Osteoblast (primary cell): ENCODE data around the gene PPP6R1. TPM values are rescaled to one million over a fixed set of nuclear protein-coding genes. Genes with fewer than 3 reads are reported as not detected.

Experiments used
- DNase-seq: peaks from one replicate; pipeline ENCODE4 v3.0.0; 2011; ENCODE audit warnings: low spot score, mixed read lengths; ENCODE audit not compliant: insufficient read length; ENCODE audit errors: missing footprints
- H2AFZ ChIP-seq: 2 replicates; pipeline ENCODE4 v1.6.0; 2011; ENCODE audit warnings: mild to moderate bottlenecking, low read length
- H3K27ac ChIP-seq: 2 replicates; pipeline ENCODE4 v1.5.1; 2011; ENCODE audit warnings: mild to moderate bottlenecking, low read depth, low read length, moderate library complexity
- H3K27me3 ChIP-seq: 2 replicates; pipeline ENCODE4 v1.6.0; 2012; ENCODE audit warnings: mild to moderate bottlenecking, control low read depth, inconsistent platforms, low read length, moderate library complexity; ENCODE audit not compliant: insufficient read depth
- H3K36me3 ChIP-seq: 2 replicates; pipeline ENCODE4 v1.5.1; 2011; ENCODE audit warnings: mild to moderate bottlenecking, low read length, control low read depth, moderate library complexity; ENCODE audit not compliant: insufficient read depth
- H3K4me1 ChIP-seq: 2 replicates; pipeline ENCODE4 v1.5.1; 2011; ENCODE audit warnings: mild to moderate bottlenecking, low read length, control low read depth, moderate library complexity; ENCODE audit not compliant: insufficient read depth
- H3K4me2 ChIP-seq: 2 replicates; pipeline ENCODE4 v1.6.0; 2011; ENCODE audit warnings: mild to moderate bottlenecking, low read length; ENCODE audit not compliant: insufficient read depth
- H3K4me3 ChIP-seq: fragments of 200-600 bp; sonication (generic); 3 replicates; pipeline ENCODE4 v1.5.1; 2012; ENCODE audit warnings: mild to moderate bottlenecking, low read length, inconsistent platforms; ENCODE audit not compliant: insufficient read depth
- H3K79me2 ChIP-seq: 2 replicates; pipeline ENCODE4 v1.6.0; 2012; ENCODE audit warnings: mild to moderate bottlenecking, low read length, control low read depth, inconsistent platforms; ENCODE audit not compliant: insufficient read depth
- H3K9me3 ChIP-seq: 2 replicates; pipeline ENCODE4 v1.5.1; 2011; ENCODE audit warnings: low read depth, low read length, control low read depth
- H4K20me1 ChIP-seq: 2 replicates; pipeline ENCODE4 v1.6.0; 2012; ENCODE audit warnings: mild to moderate bottlenecking, low read length, control low read depth; ENCODE audit not compliant: insufficient read depth
- CTCF ChIP-seq: IDR thresholded peaks from 2 replicates; pipeline ENCODE4 v1.5.1; 2011; ENCODE audit warnings: mild to moderate bottlenecking, low read depth, low read length, moderate library complexity; ENCODE audit errors: extremely low read depth
- total RNA-seq: library from RNA; depleted of rRNA; stranded (reverse); fragments of >200 nt; gene quantifications from 2 replicates; pipeline ENCODE4 v1.2.3, GENCODE V29; 2012

Gene PPP6R1
- total RNA-seq, 1 donor = 32.6 TPM

- Histone ChIP-seq H4K20me1 (peaks cover 8% of the 10 kb centered on the region), H3K9me3 (no peaks in the 10 kb centered on the region), H3K79me2 (peaks cover 10% of the 10 kb centered on the region), H3K27ac (no peak overlapping the region), H3K4me3 (no peak overlapping the region), H3K27me3 (no peaks in the 10 kb centered on the region), H3K36me3 (peaks cover 76% of the 10 kb centered on the region), H2AFZ (no peak overlapping the region), H3K4me2 (no peak overlapping the region), H3K4me1 (no peaks in the 10 kb centered on the region)
- peak; percentile 34 for DNase-seq
- no peak for TF ChIP-seq CTCF
These were observed 18.1 kb downstream of the PPP6R1 start for GRCh38 chr19:55240713-55241020.

- Histone ChIP-seq H3K27me3 (no peaks in the 10 kb centered on the region), H3K79me2 (peaks cover under 1% of the 10 kb centered on the region), H3K4me2 (no peak overlapping the region), H2AFZ (no peak overlapping the region), H3K9me3 (no peaks in the 10 kb centered on the region), H3K4me1 (no peaks in the 10 kb centered on the region), H3K27ac (no peak overlapping the region), H4K20me1 (peaks cover 14% of the 10 kb centered on the region), H3K4me3 (no peak overlapping the region), H3K36me3 (peaks cover 76% of the 10 kb centered on the region)
- peak; percentile 50 for DNase-seq
- no peak for TF ChIP-seq CTCF
These were observed 19.8 kb downstream of the PPP6R1 start for GRCh38 chr19:55239004-55239403.

GRCh38 chr19:55238030-55238429, 20.8 kb downstream of the PPP6R1 start:
- H2AFZ ChIP-seq = no peak overlapping the region
- no peak overlapping the region for H3K4me2 ChIP-seq
- no peak overlapping the region for H3K27ac ChIP-seq
- no peak for TF ChIP-seq CTCF
- H4K20me1 ChIP-seq = peaks cover 13% of the 10 kb centered on the region
- no peak overlapping the region for H3K4me3 ChIP-seq
- no peaks in the 10 kb centered on the region for H3K79me2 ChIP-seq
- no peaks in the 10 kb centered on the region for H3K27me3 ChIP-seq
- no peaks in the 10 kb centered on the region for H3K9me3 ChIP-seq
- no peaks in the 10 kb centered on the region for H3K4me1 ChIP-seq
- H3K36me3 ChIP-seq = peaks cover 78% of the 10 kb centered on the region
- DNase-seq = peak; percentile 69

- Histone ChIP-seq H3K4me2 (no peak overlapping the region), H3K27ac (no peak overlapping the region), H3K27me3 (no peaks in the 10 kb centered on the region), H3K36me3 (peaks cover 53% of the 10 kb centered on the region), H4K20me1 (peaks cover 18% of the 10 kb centered on the region), H3K79me2 (no peaks in the 10 kb centered on the region), H3K4me1 (no peaks in the 10 kb centered on the region), H3K9me3 (no peaks in the 10 kb centered on the region), H2AFZ (no peak overlapping the region), H3K4me3 (no peak overlapping the region)
- no peak for TF ChIP-seq CTCF
- DNase-seq = peak; percentile 35
These were observed 25.8 kb downstream of the PPP6R1 start for GRCh38 chr19:55232986-55233385.
